Measurements from ENCODE around the gene PCED1A. TPM values are rescaled to one million over a fixed set of nuclear protein-coding genes. Genes with fewer than 3 reads are reported as not detected.
A peak's percentile ranks its signal among the peaks of the same experiment; 100 is the strongest.

Gene PCED1A
- total and polyA plus RNA-seq, 2 donors: 25.1 to 105 TPM

DNA sequence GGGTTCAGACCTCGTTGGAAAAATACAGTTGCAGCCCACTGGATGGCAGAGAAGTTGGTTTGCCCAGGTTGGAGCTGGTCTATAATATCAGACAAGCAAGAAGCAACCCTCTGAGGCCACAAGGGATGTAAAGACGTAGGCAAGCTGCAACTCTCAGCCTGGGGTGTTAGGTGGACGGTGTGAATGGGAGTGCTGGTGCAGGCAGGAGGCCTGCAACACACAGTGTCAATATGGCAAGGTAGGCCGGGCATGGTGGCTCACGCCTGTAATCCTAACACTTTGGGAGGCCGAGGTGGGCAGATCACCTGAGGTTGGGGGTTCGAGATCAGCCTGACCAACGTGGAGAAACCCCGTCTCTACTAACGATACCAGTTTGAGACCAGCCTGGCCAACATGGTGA is 10.6 kb upstream of the PCED1A start:
- Histone ChIP-seq H3K9me3 (ENCODE audit: control insufficient read depth in 2 of 2, insufficient read depth in 1 of 2, low read length in 1 of 2) (no peaks in the 10 kb centered on the region), H3K27ac (ENCODE audit: low read depth in 1 of 2, low read length in 1 of 2) (no peak overlapping the region), H3K4me1 (ENCODE audit: control insufficient read depth in 2 of 2, insufficient read depth in 2 of 2, low read length in 2 of 2) (peaks cover 0 to 5% of the 10 kb centered on the region in 2 donors), H3K27me3 (ENCODE audit: control insufficient read depth in 2 of 2, insufficient read depth in 1 of 2, low read length in 1 of 2) (no peaks in the 10 kb centered on the region), H3K36me3 (ENCODE audit: control insufficient read depth in 2 of 2, insufficient read depth in 2 of 2, low read length in 1 of 2) (no peaks in the 10 kb centered on the region), H3K4me3 (ENCODE audit: low read length in 2 of 2) (no peak overlapping the region)
- 96% methylated on average over 10 of the region's 10 CpGs for WGBS
- no peak for DNase-seq (ENCODE audit: low read depth in 6 of 9, low spot score in 9 of 9)

DNA sequence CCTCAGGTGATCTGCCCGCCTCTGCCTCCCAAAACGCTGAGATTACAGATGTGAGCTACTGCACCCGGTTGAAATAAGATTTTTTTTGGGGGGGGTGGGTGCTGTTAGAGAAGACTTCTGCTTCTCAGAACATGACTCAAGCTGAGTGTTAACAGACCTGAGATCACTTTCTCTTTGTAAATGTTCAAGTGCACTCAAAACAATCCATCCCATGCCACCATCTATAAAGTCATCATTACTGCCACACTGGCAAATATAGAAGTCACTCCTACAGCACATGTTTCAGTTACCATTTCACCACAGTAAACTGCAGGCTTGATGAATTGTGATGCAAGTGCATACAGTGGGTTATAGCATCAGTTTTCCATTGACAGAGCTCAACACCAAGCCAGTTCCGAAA is 9.1 kb upstream of the PCED1A start:
- no peaks in the 10 kb centered on the region for H3K27me3 ChIP-seq (ENCODE audit: control insufficient read depth in 2 of 2, insufficient read depth in 1 of 2, low read length in 1 of 2)
- no peak overlapping the region for H3K4me3 ChIP-seq (ENCODE audit: low read length in 2 of 2)
- H3K9me3 ChIP-seq (ENCODE audit: control insufficient read depth in 2 of 2, insufficient read depth in 1 of 2, low read length in 1 of 2): no peaks in the 10 kb centered on the region
- H3K36me3 ChIP-seq (ENCODE audit: control insufficient read depth in 2 of 2, insufficient read depth in 2 of 2, low read length in 1 of 2): no peaks in the 10 kb centered on the region
- 92% methylated on average over 4 of the region's 4 CpGs for WGBS
- H3K4me1 ChIP-seq (ENCODE audit: control insufficient read depth in 2 of 2, insufficient read depth in 2 of 2, low read length in 2 of 2): peaks cover 0 to 5% of the 10 kb centered on the region in 2 donors
- H3K27ac ChIP-seq (ENCODE audit: low read depth in 1 of 2, low read length in 1 of 2): no peak overlapping the region
- no peak for DNase-seq (ENCODE audit: low read depth in 6 of 9, low spot score in 9 of 9)

DNA sequence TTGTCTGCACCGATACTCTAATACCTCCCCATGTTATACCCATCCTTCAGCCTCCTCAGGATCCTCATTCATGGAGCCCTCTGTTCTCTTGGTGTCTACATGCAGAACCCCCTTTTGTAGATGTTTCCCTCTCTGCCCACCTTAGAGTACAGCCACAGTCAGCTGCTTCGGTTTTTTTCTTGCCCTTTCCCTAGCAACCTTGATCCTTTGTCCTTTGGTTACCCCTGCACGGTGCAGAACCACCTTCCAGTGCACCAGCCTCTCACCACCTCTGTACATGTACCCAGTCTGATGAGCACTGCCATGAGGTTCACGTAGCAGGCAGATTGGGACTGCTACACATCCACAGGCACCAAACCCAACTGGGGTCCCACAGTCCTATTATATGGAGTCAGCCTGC is 7.3 kb upstream of the PCED1A start:
- H3K4me1 ChIP-seq (ENCODE audit: control insufficient read depth in 2 of 2, insufficient read depth in 2 of 2, low read length in 2 of 2): peaks cover 0 to 5% of the 10 kb centered on the region in 2 donors
- no peaks in the 10 kb centered on the region for H3K9me3 ChIP-seq (ENCODE audit: control insufficient read depth in 2 of 2, insufficient read depth in 1 of 2, low read length in 1 of 2)
- H3K27ac ChIP-seq (ENCODE audit: low read depth in 1 of 2, low read length in 1 of 2): no peak overlapping the region
- WGBS: 95% methylated on average over 4 of the region's 4 CpGs
- no peaks in the 10 kb centered on the region for H3K36me3 ChIP-seq (ENCODE audit: control insufficient read depth in 2 of 2, insufficient read depth in 2 of 2, low read length in 1 of 2)
- no peak overlapping the region for H3K4me3 ChIP-seq (ENCODE audit: low read length in 2 of 2)
- H3K27me3 ChIP-seq (ENCODE audit: control insufficient read depth in 2 of 2, insufficient read depth in 1 of 2, low read length in 1 of 2): no peaks in the 10 kb centered on the region
- no peak for DNase-seq (ENCODE audit: low read depth in 6 of 9, low spot score in 9 of 9)

DNA sequence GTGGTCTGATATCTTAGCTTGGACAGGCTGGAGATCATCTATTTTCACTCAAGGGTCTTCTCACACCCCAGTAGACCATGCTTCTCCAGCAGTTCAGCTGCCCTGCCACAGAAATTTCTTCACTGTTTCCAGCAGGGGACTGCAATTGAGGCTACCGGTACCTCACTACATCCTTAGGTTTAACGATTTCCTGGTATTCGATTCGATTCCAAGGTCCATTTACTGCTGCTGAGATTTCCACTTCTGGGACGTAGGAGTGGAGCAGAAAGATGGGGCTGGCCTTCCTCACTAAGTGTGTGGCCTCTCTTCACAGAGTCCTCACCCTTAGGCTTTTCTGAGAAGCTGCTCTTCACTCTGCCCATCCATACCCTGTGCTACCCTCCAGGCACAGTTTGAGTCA is 6.2 kb upstream of the PCED1A start:
- H3K4me3 ChIP-seq (ENCODE audit: low read length in 2 of 2): no peak overlapping the region
- 98% methylated on average over 5 of the region's 5 CpGs for WGBS
- peaks cover 0 to 2% of the 10 kb centered on the region in 2 donors for H3K4me1 ChIP-seq (ENCODE audit: control insufficient read depth in 2 of 2, insufficient read depth in 2 of 2, low read length in 2 of 2)

DNA sequence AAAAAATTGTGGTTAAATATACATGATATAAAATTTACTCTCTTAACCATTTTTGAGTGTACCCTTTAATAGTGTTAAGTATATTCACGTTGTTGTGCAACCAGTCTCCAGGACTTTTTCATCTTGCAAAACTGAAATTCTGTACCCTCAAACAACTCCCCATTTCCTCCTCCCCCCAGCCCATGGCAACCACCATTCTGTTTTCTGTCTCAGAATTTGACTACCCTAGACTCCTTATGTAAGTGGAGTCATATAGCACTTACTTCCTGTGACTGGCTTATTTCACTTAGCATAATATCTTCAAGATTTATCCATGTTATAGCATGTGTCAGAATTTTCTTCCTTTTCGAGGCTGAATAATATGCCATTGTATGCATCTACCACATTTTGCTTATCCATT is 5.2 kb upstream of the PCED1A start:
- WGBS: 88% methylated on average over 2 of the region's 2 CpGs
- Histone ChIP-seq H3K36me3 (ENCODE audit: control insufficient read depth in 2 of 2, insufficient read depth in 2 of 2, low read length in 1 of 2) (no peaks in the 10 kb centered on the region), H3K4me3 (ENCODE audit: low read length in 2 of 2) (no peak overlapping the region)

More for the DNA sequence above, 6.2 kb upstream of the PCED1A start:
- Histone ChIP-seq H3K9me3 (ENCODE audit: control insufficient read depth in 2 of 2, insufficient read depth in 1 of 2, low read length in 1 of 2) (no peaks in the 10 kb centered on the region), H3K27me3 (ENCODE audit: control insufficient read depth in 2 of 2, insufficient read depth in 1 of 2, low read length in 1 of 2) (no peaks in the 10 kb centered on the region), H3K36me3 (ENCODE audit: control insufficient read depth in 2 of 2, insufficient read depth in 2 of 2, low read length in 1 of 2) (no peaks in the 10 kb centered on the region), H3K27ac (ENCODE audit: low read depth in 1 of 2, low read length in 1 of 2) (no peak overlapping the region)
- DNase-seq (ENCODE audit: low read depth in 6 of 9, low spot score in 9 of 9): no peak

DNA sequence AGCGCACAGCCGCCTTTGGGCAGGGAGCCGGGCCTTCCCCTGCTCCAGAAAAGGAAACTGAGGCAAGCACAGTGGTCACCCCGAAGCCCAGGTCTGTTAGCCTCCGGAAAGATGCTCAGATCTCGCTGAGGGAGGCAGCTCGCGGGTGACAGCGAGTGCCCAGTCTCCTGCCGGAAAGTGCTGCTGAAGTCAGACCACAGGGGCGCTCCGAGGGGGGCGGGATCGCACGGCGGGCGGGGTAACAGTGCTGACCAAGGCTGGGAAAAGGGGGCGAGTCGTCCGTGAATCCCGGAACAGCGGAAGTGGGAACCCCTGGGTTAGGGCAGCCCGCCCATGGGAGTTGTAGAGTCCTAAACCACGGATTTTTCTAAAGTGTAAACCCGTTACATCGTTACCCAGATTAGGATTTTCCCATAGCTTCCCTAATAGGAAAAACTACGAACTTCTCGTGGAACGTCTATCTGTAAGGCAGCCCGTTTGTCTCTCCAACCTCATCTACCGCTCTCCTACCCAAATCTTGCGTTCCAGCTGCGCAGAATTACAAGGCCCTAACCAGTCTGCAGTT is 594 bp upstream of the PCED1A start:
- Histone ChIP-seq H3K36me3 (ENCODE audit: control insufficient read depth in 2 of 2, insufficient read depth in 2 of 2, low read length in 1 of 2) (peaks cover 0 to 6% of the 10 kb centered on the region in 2 donors), H3K27me3 (ENCODE audit: control insufficient read depth in 2 of 2, insufficient read depth in 1 of 2, low read length in 1 of 2) (no peaks in the 10 kb centered on the region), H3K4me1 (ENCODE audit: control insufficient read depth in 2 of 2, insufficient read depth in 2 of 2, low read length in 2 of 2) (peaks cover 11 to 14% of the 10 kb centered on the region in 2 donors), H3K27ac (ENCODE audit: low read depth in 1 of 2, low read length in 1 of 2) (peak overlapping the region in 1 of 2 donors; percentile 12), H3K4me3 (ENCODE audit: low read length in 2 of 2) (peak overlapping the region; percentile 76 to 86), H3K9me3 (ENCODE audit: control insufficient read depth in 2 of 2, insufficient read depth in 1 of 2, low read length in 1 of 2) (no peaks in the 10 kb centered on the region)
- DNase-seq (ENCODE audit: low read depth in 6 of 9, low spot score in 9 of 9): peak in 3 of 9 donors; percentile 4 to 29 (median 28)
- 14% methylated on average over 33 of the region's 33 CpGs for WGBS

More for the DNA sequence above, 5.2 kb upstream of the PCED1A start:
- peaks cover 4 to 10% of the 10 kb centered on the region in 2 donors for H3K4me1 ChIP-seq (ENCODE audit: control insufficient read depth in 2 of 2, insufficient read depth in 2 of 2, low read length in 2 of 2)
- no peaks in the 10 kb centered on the region for H3K27me3 ChIP-seq (ENCODE audit: control insufficient read depth in 2 of 2, insufficient read depth in 1 of 2, low read length in 1 of 2)
- no peak for DNase-seq (ENCODE audit: low read depth in 6 of 9, low spot score in 9 of 9)
- H3K27ac ChIP-seq (ENCODE audit: low read depth in 1 of 2, low read length in 1 of 2): no peak overlapping the region
- H3K9me3 ChIP-seq (ENCODE audit: control insufficient read depth in 2 of 2, insufficient read depth in 1 of 2, low read length in 1 of 2): no peaks in the 10 kb centered on the region

DNA sequence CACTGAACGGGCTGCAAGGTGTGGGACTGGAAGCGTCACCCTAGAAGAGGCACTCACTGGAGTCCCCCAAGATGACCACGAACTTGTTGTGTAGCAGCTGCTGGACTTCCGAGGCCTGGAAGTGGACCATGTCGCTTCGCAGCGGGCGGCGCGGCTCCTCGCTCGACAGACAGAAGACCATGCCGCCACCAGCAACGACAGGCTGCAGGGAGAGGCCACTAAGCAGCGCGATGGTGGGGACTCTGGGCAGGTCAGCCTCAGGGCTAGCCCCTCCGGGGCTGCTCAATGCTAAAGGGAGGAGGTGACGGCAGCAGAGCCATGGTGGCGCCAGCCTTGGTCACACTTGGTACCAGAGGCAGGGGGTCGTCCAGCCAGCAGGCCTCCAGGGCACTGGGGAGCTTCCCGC is 720 bp downstream of the PCED1A start:
- no peak for DNase-seq (ENCODE audit: low read depth in 6 of 9, low spot score in 9 of 9)
- H3K36me3 ChIP-seq (ENCODE audit: control insufficient read depth in 2 of 2, insufficient read depth in 2 of 2, low read length in 1 of 2): peaks cover 0 to 6% of the 10 kb centered on the region in 2 donors
- H3K27me3 ChIP-seq (ENCODE audit: control insufficient read depth in 2 of 2, insufficient read depth in 1 of 2, low read length in 1 of 2): no peaks in the 10 kb centered on the region
- 89% methylated on average over 21 of the region's 21 CpGs for WGBS
- H3K27ac ChIP-seq (ENCODE audit: low read depth in 1 of 2, low read length in 1 of 2): no peak overlapping the region
- H3K9me3 ChIP-seq (ENCODE audit: control insufficient read depth in 2 of 2, insufficient read depth in 1 of 2, low read length in 1 of 2): no peaks in the 10 kb centered on the region
- peak overlapping the region; percentile 76 to 86 for H3K4me3 ChIP-seq (ENCODE audit: low read length in 2 of 2)
- peaks cover 11 to 14% of the 10 kb centered on the region in 2 donors for H3K4me1 ChIP-seq (ENCODE audit: control insufficient read depth in 2 of 2, insufficient read depth in 2 of 2, low read length in 2 of 2)

DNA sequence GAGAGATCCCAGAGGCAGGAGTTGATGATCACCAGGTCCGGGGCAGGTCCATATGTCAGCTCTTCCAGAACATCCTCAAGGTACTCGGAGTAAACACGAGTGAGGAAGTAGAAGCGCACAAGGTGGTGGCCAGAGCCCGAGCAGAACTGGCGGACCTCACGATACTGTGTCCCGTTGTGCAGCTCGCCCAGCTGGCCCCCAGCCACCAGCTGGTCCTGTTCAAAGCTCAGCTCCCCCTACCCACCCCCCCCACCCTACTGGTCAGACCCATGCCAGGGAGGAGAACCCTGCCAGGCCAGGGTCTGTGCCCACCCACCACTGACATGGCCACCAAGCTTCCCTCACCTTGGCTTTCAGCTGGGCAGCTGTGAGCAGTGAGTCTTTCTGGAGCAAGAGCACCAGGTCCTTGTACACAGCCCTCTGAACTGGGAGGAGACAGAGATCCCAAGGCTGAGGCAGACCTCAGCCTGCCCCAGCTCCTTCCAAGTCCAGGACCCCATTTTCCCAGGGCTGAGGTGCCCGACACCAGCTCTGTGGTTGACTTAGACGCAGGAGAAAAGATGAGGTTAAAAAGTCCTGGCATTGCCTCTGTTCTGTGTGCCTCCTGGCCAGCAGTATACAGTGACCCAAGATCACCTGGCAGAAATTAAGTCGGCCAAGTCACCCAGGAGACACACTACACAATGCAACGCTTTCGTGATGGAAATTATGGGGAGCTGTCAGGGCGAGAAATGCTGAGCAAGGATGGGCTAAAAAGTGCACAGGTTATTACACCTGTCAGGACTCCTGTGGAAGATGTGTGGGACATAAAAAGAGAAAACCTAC is 1.4 kb downstream of the PCED1A start:
- Histone ChIP-seq H3K27ac (ENCODE audit: low read depth in 1 of 2, low read length in 1 of 2) (no peak overlapping the region), H3K9me3 (ENCODE audit: control insufficient read depth in 2 of 2, insufficient read depth in 1 of 2, low read length in 1 of 2) (no peaks in the 10 kb centered on the region), H3K27me3 (ENCODE audit: control insufficient read depth in 2 of 2, insufficient read depth in 1 of 2, low read length in 1 of 2) (no peaks in the 10 kb centered on the region), H3K4me3 (ENCODE audit: low read length in 2 of 2) (no peak overlapping the region), H3K4me1 (ENCODE audit: control insufficient read depth in 2 of 2, insufficient read depth in 2 of 2, low read length in 2 of 2) (peaks cover 11 to 14% of the 10 kb centered on the region in 2 donors), H3K36me3 (ENCODE audit: control insufficient read depth in 2 of 2, insufficient read depth in 2 of 2, low read length in 1 of 2) (peaks cover 0 to 6% of the 10 kb centered on the region in 2 donors)
- DNase-seq (ENCODE audit: low read depth in 6 of 9, low spot score in 9 of 9): no peak
- 97% methylated on average over 15 of the region's 15 CpGs for WGBS

DNA sequence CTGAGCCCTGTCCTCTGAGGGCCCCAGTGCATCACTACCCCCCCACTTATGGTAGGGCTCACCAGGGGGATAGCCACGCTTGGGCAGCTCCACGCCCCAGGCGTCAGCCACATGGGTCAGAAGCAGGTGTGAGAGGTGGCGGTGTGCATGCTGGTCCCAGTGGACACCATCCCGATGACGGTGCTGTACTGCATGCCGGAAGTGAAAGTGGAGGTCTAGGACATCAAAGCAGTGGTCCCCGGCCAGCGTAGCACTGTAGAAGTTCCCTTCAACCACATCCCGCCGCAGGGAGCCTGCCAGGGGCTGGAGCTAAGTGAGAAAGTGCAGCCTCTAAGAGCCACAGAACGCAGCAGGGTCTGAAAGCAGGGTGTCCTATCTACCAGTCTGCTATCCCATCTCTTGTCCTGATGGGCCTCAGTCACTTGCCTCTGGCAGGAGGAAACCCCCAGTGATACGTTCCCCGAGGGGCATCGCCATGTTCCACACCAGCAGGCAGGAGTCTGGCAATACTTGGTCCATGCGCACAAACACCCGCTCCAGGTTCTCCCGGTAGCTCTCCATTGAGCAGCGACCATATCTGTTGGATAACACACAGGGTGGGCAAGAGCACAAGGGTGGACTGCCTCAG is 2.2 kb downstream of the PCED1A start:
- Histone ChIP-seq H3K4me3 (ENCODE audit: low read length in 2 of 2) (no peak overlapping the region), H3K27me3 (ENCODE audit: control insufficient read depth in 2 of 2, insufficient read depth in 1 of 2, low read length in 1 of 2) (no peaks in the 10 kb centered on the region), H3K36me3 (ENCODE audit: control insufficient read depth in 2 of 2, insufficient read depth in 2 of 2, low read length in 1 of 2) (peaks cover 0 to 6% of the 10 kb centered on the region in 2 donors), H3K9me3 (ENCODE audit: control insufficient read depth in 2 of 2, insufficient read depth in 1 of 2, low read length in 1 of 2) (no peaks in the 10 kb centered on the region), H3K4me1 (ENCODE audit: control insufficient read depth in 2 of 2, insufficient read depth in 2 of 2, low read length in 2 of 2) (peaks cover 11 to 14% of the 10 kb centered on the region in 2 donors), H3K27ac (ENCODE audit: low read depth in 1 of 2, low read length in 1 of 2) (no peak overlapping the region)
- 97% methylated on average over 19 of the region's 19 CpGs for WGBS
- DNase-seq (ENCODE audit: low read depth in 6 of 9, low spot score in 9 of 9): no peak

Data from thymus (tissue), 11 donors.